T-helper 2 cell treated with Interferon-gamma antibody and Interleukin-4, amounts not matched to agents 5 μg/mL and 100 μg/mL, for 36 hours (primary cell): Measurements from ENCODE around the gene GZMA.

Experiments used
- DNase-seq: peaks from one replicate; pipeline ENCODE4 v3.0.0; 2021; ENCODE audit warnings: low spot score
- H3K27ac Mint-ChIP-seq: one replicate; pipeline ENCODE4 v1.8.0; 2021; ENCODE audit warnings: mild to moderate bottlenecking, mixed read lengths
- H3K27me3 Mint-ChIP-seq: one replicate; pipeline ENCODE4 v1.8.0; 2021; ENCODE audit warnings: low read depth, mixed read lengths
- H3K36me3 Mint-ChIP-seq: one replicate; pipeline ENCODE4 v1.8.0; 2021; ENCODE audit warnings: low read depth, mixed read lengths
- H3K4me1 Mint-ChIP-seq: one replicate; pipeline ENCODE4 v1.8.0; 2021; ENCODE audit warnings: low read depth, mixed read lengths
- H3K4me3 Mint-ChIP-seq: one replicate; pipeline ENCODE4 v1.8.0; 2022; ENCODE audit warnings: mild to moderate bottlenecking, moderate library complexity, mixed read lengths
- H3K9me3 Mint-ChIP-seq: one replicate; pipeline ENCODE4 v1.8.0; 2021; ENCODE audit warnings: mixed read lengths

Gene GZMA

DNA sequence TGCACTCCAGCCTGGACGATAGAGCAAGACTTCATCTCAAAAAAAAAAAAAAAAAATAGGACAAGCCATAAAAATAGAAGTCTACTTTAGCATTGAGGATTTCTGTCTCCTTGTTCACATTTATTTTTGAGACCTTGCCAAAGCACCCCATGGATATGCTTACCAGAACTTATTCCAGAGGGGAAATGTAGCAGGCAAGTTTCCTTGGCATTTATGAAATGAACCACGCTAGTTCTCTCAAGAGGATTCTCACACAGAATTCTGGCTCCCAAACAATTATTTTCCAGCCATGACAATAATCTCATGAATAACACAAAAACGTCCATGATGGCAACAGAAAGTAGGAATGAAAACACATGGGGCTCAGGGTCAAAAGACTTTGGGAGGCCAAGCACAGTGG, 34.1 kb downstream of the GZMA start:
- Mint-ChIP-seq H3K4me3 (no peak overlapping the region), H3K9me3 (peaks cover 14% of the 10 kb centered on the region), H3K27me3 (peaks cover 4% of the 10 kb centered on the region), H3K36me3 (peaks cover 21% of the 10 kb centered on the region), H3K27ac (no peak overlapping the region), H3K4me1 (peaks cover 48% of the 10 kb centered on the region)
- DNase-seq = no peak

DNA sequence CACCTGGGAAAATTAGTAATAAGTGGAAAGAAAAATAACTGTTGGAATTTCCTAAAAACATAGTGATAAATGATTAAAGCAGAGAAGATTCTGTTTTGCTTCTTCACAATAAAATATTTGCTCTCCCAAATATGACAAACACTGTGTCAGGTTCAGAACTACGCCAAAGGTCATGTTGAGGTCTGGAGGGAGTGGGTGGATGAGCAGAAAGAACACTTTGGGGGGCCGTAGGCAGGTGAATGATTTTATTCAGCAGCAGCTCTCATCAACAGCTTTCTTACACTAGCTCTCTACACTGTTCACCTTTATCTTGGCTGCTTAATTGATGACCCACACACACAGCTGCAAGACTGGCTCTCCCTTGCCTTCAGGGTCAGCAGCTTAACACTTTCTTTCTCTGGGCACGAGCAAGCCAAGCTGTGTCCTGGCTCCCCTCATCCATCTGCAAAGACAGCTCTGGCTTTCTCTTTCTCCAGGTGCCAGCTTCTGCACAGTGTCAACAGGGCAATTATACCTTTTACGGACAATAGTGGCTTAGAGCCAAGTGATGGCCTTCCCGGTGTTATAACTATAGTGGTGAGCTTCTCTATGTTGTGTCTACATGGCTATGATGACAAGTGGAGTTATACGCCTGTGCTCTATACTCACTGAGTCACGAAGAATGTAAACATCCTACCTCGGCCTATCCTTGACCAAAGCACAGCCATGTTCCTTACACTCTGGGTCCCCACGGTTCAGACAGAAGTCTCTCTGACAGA, 38.6 kb downstream of the GZMA start:
- peak overlapping the region; percentile 81 for H3K27ac Mint-ChIP-seq
- H3K4me1 Mint-ChIP-seq = peaks cover 63% of the 10 kb centered on the region

DNA sequence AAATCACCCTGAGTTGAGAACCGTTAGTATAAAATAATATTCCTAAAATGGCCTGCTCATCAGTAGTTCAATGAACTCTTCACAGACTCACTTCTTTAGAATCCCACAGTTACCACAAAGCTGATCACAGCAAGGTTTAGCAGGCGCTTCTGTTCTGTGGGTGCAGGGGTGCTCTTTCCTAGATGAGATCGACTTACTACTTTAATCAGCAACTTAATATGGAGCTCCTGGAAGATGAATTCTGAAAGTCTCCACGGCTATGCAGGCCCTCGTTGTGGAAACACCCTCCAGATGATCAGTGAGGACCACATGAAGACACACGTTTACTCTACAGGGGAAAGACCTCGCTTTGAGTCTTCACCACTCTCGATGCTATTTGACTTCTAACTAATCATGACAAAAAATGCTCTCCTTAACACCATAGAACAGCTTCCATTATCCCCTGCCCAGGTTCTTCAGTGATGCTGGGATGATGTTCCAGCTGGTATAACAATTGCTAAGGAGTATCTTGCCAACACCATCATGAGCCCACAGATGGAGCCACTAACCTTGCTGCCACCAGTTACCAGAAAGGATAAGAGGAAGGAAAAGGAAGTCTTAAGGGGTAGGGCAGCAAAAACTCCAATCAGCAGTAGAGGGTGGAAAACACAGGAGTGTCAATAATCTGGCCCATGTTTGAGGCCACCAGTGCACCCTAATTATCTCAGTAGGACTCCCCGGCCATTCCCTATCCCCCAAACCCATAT, 39.7 kb downstream of the GZMA start:
- DNase-seq = peak; percentile 37

More for the DNA sequence above, 38.6 kb downstream of the GZMA start:
- H3K9me3 Mint-ChIP-seq = no peaks in the 10 kb centered on the region
- H3K36me3 Mint-ChIP-seq = peaks cover 22% of the 10 kb centered on the region
- H3K4me3 Mint-ChIP-seq = peak overlapping the region; percentile 1
- peaks cover 9% of the 10 kb centered on the region for H3K27me3 Mint-ChIP-seq
- DNase-seq = no peak

DNA sequence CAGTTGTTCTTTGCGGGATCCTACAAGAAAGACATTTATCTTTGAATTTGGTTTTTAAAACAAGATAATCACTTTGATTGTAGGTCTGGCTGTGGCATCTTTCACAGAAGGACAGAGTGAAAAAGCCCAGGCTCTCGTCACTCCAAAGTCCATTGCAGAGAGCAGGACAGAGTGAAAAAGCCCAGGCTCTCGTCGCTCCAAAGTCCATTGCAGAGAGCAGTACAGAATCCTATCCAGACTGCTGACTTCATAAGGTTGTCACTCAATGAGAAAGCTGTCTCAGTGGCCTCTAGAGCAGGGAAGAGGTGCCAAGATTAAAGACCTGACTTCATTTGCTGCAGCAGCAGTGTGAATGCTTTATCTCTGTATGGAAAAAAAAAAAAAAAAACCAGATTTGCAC, 41.2 kb downstream of the GZMA start:
- no peak overlapping the region for H3K27ac Mint-ChIP-seq
- peaks cover 61% of the 10 kb centered on the region for H3K4me1 Mint-ChIP-seq
- no peak overlapping the region for H3K4me3 Mint-ChIP-seq
- H3K9me3 Mint-ChIP-seq = no peaks in the 10 kb centered on the region
- H3K27me3 Mint-ChIP-seq = peaks cover 15% of the 10 kb centered on the region
- H3K36me3 Mint-ChIP-seq = peaks cover 16% of the 10 kb centered on the region
- no peak for DNase-seq

More for the DNA sequence above, 39.7 kb downstream of the GZMA start:
- Mint-ChIP-seq H3K36me3 (peaks cover 22% of the 10 kb centered on the region), H3K4me3 (peak overlapping the region; percentile 64), H3K27me3 (peaks cover 9% of the 10 kb centered on the region), H3K27ac (peak overlapping the region; percentile 81), H3K9me3 (no peaks in the 10 kb centered on the region), H3K4me1 (peaks cover 70% of the 10 kb centered on the region)

DNA sequence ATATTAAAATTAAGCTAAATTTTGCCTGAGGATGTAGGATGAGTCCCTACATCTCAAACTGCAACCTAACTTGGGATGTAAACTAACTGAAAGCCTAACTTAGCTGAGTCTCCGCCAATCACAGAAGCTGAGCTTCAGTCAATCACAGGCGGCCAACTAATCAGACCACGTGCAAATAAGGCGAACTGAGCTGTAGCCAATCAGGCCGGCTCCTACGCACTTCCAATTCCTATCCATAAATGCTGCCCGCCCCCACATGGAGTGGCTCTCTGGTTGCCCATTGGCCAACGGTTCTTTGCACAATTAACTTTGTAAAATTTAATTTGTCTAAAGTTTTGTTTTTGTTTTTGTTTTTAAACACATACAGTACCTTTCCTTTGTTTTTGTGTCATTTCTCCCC, 43.6 kb downstream of the GZMA start:
- Mint-ChIP-seq H3K27ac (no peak overlapping the region), H3K4me3 (peak overlapping the region; percentile 57), H3K9me3 (no peaks in the 10 kb centered on the region)

DNA sequence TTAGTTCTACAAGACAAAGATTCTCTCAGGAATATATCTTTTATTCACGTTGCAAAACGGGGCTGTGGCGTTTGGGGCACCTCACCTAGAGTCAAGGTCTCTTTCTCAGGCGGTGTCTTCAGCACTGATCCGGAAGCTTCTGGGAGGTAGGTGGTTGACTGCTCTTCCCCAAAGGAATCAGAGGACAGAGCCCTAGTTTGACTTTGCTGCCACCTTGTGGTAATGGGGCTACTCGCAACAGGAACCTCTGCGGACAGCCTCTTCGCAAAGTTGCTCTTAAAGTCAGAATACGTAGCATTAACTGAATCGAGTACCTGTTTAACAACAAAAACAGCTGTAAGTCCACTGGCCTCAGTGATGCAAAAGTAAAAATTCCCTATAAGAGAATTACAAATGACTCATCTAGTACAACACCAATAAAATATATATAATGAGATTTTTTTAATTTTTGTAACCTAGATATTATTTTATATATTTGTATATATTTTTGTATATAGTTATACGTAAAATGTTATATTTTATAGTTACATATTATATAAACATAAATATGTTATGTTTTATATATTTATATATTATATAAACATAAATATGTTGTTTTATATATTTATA, 44.2 kb downstream of the GZMA start:
- peak overlapping the region; percentile 57 for H3K4me3 Mint-ChIP-seq
- peaks cover 46% of the 10 kb centered on the region for H3K4me1 Mint-ChIP-seq
- peak; percentile 78 for DNase-seq
- H3K36me3 Mint-ChIP-seq = peaks cover 9% of the 10 kb centered on the region
- no peaks in the 10 kb centered on the region for H3K9me3 Mint-ChIP-seq
- H3K27ac Mint-ChIP-seq = peak overlapping the region; percentile 6
- peaks cover 29% of the 10 kb centered on the region for H3K27me3 Mint-ChIP-seq

More for the DNA sequence above, 43.6 kb downstream of the GZMA start:
- Mint-ChIP-seq H3K27me3 (peaks cover 27% of the 10 kb centered on the region), H3K36me3 (peaks cover 12% of the 10 kb centered on the region), H3K4me1 (peaks cover 51% of the 10 kb centered on the region)
- no peak for DNase-seq

DNA sequence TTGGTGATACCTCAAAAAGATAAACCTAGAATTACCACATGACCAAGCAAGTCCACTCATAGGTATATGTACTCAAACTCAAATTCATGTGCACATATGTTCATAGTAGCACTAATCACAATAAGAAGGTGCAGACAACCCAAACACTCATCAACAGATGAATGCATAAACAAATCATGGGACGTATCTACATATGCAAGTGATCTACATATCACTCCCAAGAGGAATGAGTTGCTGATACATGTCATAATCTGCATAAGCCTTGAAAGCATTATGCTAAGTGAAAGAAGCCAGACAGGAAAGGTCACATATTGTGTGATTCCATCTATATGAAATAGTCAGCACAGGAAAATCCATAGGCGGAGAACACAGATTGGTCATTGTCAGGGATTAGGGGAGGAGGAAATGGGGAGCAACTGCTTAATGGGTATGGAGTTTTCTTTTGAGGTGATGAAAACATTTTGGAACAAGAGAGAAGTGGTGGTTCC, 46.9 kb downstream of the GZMA start:
- Mint-ChIP-seq H3K27ac (no peak overlapping the region), H3K36me3 (peaks cover 3% of the 10 kb centered on the region), H3K27me3 (peaks cover 47% of the 10 kb centered on the region), H3K4me1 (peaks cover 21% of the 10 kb centered on the region), H3K9me3 (no peaks in the 10 kb centered on the region), H3K4me3 (no peak overlapping the region)
- DNase-seq = no peak

DNA sequence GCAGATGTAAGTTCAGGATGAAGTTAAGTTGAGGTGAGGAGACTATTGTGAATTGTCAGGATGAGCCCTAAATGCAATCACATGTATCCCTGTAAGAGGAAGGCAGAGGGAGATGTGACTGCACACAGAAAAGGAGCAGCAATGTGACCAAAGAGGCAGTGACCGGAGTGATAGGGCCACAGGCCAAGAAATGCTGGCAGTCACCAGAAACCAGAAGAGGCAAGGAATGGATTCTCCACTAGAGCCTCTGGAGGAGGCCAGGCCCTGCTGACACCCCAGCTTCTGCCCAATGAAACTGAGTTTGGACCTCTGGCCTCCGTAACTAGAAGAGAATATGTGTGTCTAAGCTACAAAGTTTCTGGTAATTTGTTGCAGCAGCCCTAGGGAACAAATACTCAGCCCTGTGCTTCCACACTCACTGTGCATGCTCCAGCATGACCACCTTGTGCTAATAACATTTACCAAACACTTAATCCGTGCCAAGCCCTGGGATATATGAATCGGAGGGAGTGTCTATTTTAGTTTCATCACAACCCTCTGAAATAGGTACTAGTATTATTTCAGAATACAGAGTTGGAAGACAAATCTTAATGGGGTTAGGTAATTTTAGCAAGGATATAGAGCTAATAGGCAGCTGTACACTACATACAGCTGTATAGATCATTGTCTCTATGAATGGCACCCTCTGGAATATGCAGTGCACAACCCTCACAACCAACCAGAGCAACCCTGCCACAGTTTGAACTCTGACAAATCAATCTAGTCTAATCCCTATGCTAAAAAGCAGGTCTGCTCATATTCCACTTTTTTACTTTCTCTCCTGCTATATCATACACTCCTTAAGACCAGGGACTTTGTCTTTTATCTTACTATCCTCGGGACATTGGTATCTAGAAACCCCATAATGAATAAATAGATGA, 49.7 kb downstream of the GZMA start:
- Mint-ChIP-seq H3K4me3 (no peak overlapping the region), H3K9me3 (no peaks in the 10 kb centered on the region), H3K36me3 (no peaks in the 10 kb centered on the region), H3K27me3 (peaks cover 61% of the 10 kb centered on the region), H3K27ac (no peak overlapping the region), H3K4me1 (peaks cover 5% of the 10 kb centered on the region)
- no peak for DNase-seq

DNA sequence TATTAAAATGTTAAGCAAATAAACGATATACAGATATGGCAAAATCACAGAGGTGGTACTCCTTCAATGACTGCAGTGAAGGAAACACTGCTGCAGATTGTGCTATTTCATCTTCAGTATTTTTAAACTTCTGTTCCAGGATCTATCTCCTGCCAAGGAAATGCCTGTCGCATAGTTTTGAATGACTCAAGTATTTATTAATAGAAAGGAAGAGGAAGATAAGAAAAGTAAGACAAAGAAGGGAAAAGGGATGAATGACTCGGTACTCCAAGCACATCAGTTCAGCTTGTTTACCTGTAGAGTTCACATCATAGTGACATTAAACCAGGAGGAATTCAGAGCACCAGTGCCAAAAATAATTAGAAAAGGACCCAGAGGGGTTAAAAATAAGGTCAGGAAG, 52.4 kb downstream of the GZMA start:
- no peak overlapping the region for H3K4me3 Mint-ChIP-seq
- H3K9me3 Mint-ChIP-seq = no peaks in the 10 kb centered on the region
- DNase-seq = no peak
- peaks cover 63% of the 10 kb centered on the region for H3K27me3 Mint-ChIP-seq
- no peak overlapping the region for H3K27ac Mint-ChIP-seq
- no peaks in the 10 kb centered on the region for H3K36me3 Mint-ChIP-seq
- H3K4me1 Mint-ChIP-seq = peaks cover 6% of the 10 kb centered on the region
